Measurements from ENCODE around the gene CRYL1.

Gene CRYL1

DNA sequence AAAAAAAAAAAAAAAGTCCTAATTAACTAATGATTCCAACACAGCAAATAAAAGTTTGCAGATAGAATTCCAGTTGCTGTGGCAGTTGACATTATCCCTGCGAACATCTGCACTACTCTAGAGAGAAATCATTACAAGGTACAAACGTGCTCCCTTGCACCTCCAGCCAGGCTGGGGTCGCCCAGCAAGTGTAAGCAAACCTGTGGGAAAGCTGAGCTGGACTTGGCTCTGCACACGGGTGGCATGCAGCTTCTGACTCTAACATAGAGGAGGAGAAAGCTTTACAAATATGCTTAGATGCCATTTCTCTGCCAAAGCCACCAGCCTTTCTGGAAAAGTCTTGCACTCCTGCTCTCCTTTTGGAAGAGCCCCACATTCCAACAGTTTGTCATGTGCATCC is 103.3 kb downstream of the CRYL1 start:
- DNase-seq (ENCODE audit: low spot score) = no peak

GRCh38 chr13:20420938-20421337 is 104.7 kb downstream of the CRYL1 start:
- no peak for DNase-seq (ENCODE audit: low spot score)

DNA sequence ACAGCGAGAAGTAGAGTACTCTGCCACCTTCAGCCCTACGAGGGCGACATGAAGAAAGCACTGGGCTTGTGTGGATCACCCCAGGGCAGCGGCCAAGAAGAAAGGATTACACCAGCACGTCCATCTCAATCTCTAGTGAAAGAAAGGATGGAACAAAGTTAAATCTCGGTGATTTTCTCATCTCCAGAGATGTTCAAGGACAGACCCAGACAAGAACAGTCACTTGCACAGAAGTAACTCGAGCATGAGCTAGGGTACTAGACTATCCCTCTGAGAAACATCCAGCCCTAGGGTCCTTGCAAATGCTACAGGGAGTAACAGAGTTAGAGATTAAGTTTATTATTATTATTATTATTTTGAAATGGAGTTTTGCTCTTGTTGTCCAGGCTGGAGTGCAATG is 106.7 kb downstream of the CRYL1 start:
- no peak for DNase-seq (ENCODE audit: low spot score)

- DNase-seq (ENCODE audit: low spot score) = no peak
These were observed 109.4 kb downstream of the CRYL1 start for GRCh38 chr13:20416223-20416745.

DNA sequence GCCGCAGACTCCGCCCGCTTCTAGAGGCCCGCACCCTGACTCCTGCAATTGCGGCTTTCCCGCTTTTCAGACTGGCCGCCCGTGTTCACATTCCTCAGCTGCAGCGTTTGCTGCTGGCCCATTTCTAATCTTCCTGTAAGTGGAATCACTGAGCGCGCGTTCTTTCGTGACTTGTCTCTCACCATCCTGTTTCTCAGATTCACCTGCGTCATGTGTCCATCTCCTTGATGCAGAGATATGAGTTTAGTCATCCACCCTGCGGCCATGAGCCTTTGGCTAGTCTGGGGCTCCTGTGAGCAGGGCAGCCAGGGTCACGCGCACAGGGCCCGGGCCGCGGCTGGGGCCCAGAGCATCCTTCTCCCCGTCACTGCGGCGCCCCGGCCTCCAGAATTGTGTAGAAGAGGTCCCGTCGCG is 110.0 kb downstream of the CRYL1 start:
- DNase-seq (ENCODE audit: low spot score) = no peak

DNA sequence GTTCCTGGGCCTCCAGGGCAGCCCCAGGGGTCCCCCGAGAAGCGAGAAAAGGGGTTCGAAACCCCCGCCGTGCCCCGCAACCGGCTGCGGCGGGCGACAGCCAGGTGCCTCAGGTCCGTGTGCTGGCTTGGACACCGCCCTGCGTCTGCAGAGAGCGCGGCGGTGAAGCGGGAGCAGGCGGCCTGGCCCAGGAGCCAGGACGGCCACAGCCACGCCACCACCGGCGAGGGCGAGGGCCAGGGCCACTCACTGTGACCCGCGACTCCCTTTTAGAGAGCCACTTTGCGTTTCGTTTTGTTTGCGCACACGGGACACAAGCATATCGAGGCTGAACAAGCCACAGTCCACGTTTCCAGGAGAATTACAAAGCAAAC is 110.4 kb downstream of the CRYL1 start:
- no peak for DNase-seq (ENCODE audit: low spot score)

DNA sequence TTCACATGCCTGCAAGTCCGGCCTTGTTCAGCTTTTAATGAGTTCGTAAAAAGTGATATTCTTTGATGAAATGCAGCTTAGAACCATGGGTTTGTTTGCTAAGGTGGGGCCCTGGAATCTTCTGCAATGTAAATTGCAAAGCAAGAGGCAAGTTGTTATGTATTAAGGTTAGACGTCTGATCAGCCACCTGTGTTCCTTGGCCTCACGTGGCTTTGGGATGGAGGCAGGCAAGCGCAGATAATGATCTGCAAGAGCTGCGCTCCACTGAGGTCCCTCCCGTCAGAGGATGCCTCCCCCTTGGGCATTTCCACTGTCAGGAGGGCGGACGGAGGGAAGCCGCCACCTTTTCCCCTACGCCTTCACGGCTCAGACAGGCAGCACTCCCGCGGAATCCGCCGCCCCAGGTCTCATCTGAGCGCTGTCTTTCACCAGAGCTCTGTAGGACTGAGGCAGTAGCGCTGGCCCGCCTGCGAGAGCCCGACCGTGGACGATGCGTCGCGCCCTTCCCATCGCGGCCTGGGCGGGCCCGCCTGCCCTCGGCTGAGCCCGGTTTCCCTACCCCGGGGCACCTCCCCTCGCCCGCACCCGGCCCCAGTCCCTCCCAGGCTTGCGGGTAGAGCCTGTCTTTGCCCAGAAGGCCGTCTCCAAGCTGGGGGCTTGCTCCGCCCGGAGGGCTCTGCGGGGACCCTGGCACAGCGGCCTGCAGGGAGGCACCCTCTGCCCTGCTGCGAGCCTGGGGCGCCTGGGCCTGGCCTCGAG is 110.9 kb downstream of the CRYL1 start:
- DNase-seq (ENCODE audit: low spot score) = no peak

GRCh38 chr13:20412691-20413355 is 112.8 kb downstream of the CRYL1 start:
- DNase-seq (ENCODE audit: low spot score) = no peak

DNA sequence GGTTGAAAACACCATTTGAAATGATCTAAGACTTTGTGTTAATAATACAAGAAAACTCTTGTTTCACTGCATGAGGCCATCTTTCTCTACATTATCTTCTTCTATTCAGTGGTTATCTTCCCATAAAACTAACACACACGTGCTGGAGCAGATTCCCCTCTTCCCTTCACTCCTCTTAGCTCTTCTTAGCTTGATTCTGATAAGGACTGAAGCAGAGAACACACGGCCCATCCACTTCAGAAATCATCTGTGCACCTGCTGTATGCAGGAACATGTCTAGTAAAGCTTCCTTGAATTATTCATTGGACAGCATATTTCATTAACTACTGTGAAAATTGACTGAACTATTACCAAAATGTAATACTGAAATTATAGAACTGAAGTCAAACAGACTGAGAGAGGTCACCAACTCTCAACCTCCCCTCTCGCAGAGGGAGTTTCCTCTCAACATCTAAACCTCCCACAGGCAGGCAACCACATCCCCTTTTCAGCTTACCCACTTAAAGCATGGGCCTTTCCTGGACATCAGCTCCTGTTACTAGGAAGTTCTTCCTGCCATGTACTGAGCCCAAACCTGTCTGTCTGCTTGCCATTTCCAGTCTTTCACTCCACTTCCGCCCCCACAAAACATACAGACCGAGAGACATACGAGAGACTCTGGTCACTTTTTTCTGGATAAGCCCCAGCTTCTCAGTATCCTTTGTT is 113.9 kb downstream of the CRYL1 start:
- DNase-seq (ENCODE audit: low spot score) = no peak

DNA sequence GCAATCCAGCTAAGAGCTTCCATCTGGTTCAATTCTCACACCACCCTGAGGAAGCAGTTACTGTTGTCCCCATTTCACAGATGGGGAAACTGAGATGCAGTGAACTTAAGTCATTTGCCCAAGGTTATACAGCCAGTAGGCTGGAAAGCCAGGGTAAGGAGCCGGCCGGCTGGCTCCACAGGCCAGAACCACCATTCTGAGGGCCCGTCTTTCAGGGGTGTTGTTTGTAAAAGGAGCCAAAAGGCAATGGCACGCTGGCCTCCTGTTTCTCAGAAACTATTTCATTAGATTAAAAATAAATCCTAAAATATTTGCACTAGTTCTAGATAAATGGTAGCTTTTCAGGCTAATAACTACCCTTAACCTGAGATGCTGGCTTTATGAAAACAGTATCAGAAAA is 114.9 kb downstream of the CRYL1 start:
- DNase-seq (ENCODE audit: low spot score) = no peak

- no peak for DNase-seq (ENCODE audit: low spot score)
These were observed 117.5 kb downstream of the CRYL1 start for GRCh38 chr13:20408181-20408580.

GRCh38 chr13:20407759-20408158 is 117.9 kb downstream of the CRYL1 start:
- DNase-seq (ENCODE audit: low spot score) = no peak

GRCh38 chr13:20405691-20406090 is 120.0 kb downstream of the CRYL1 start:
- no peak for DNase-seq (ENCODE audit: low spot score)

DNA sequence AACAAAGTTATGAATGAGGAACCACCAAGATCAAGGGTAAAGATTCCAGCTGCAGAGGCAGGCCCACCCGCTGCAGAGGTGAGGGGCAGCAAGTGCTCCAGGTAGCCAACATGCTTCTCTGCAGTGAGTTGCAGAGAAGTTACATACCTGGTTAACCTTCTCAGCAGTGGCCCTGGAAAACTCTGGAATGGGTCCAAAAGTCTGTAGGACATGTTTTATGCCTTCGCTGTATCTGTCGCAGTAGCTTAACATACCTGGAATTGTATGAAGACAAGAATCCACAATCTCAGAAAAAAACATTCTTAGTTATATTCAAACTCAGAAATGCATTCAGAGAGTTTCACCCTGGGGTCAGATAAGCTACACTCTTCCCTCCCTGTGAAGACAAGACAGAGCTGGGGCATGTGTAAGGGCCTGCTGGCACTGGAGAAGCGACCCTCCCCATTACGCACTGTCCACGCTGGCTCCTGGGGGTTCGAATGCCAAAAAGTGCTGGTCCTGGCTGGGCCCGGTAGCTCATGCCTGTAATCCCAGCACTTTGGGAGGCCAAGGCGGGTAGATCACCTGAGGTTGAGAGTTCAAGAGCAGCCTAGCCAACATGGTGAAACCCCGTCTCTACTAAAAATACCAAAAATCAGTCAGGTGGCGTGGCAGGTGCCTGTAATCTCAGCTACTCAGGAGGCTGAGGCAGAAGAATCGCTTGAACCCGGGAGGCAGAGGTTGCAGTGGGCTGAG is 121.0 kb downstream of the CRYL1 start:
- DNase-seq (ENCODE audit: low spot score) = no peak

DNA sequence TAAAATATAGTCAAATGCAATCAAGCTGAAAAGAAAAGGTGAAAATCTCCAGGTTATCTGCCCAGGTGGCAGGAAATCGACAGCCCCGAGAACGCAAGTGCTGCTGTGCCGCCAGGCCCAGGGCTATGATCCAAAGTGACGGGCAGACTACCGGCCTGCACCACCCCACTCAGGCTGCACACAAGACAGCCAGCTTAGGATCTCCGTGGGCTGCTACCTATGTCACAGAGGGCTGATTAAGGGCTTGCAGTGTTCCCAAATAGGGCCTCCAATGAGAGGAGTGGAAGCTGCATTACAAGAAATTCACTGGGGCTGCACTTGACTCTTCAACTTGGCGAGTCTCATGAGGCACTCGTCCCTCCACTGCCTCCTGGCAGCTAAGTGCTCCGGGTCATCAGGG is 121.8 kb downstream of the CRYL1 start:
- no peak for DNase-seq (ENCODE audit: low spot score)

DNA sequence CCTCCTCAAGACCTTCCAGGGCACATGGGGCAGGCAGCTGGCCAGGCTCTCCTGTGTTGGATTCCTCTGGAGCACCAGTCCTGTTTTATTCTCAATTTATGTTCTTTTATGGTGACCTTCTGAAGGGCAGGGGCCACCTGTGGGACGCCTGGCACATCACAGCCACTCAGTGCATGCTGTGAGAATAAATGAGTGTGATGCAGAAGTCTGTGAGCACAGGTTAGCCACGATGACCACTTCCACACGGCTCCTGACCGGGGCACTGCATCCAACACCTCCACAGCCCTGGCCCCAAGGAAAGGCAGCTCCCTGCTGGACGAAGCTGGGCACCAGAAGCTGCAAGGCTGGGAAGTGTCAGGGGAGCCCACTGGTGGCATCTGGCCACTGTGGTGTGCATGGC is 122.8 kb downstream of the CRYL1 start:
- DNase-seq (ENCODE audit: low spot score) = no peak

DNA sequence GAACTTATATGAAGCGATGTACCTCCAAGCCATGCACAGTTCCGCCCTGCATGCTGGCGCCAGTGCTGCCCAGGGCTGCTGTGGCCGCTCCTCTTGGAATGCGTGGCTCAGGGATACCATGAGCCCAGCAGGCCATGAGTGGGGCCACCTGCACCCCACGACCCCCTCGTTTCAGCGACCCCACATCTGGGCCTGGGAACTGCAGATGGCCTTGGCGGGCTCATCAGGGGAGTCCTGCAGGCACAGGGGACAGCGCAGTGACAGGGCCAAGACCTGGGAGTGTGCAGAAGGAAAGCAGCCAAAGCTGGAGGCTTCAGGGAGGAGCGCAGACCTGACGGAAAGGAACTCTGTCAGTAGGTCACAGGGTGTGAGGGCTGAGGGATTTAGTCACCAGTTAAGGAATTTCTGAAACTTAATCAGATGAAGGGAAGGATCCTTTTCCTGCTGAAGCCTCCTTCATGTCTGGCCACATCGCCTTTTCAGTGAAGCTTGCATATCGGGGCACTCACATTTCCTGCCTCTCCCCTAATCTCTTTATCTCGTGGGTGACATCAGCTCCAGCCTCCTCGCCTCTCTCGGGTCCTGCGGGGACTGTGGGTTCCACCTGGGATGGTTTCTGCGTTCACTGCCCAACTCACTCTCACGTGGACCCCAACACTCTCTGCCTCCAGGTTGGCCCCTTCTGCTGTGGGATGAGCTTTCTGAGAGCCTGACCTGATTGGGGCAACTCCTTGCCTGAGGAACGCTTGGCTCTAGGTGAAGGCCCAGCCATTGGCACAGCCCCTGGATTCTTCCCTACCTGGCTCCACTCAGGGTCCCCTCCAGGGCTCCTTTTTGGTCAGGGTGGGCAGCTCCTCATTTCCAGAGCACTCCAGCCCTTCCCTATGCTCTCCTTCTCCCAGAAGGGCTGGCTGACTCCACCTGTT is 123.5 kb downstream of the CRYL1 start:
- DNase-seq (ENCODE audit: low spot score) = no peak

- DNase-seq (ENCODE audit: low spot score) = no peak
These were observed 124.1 kb downstream of the CRYL1 start for GRCh38 chr13:20401531-20401930.

- no peak for DNase-seq (ENCODE audit: low spot score)
These were observed 124.9 kb downstream of the CRYL1 start for GRCh38 chr13:20400774-20401173.

DNA sequence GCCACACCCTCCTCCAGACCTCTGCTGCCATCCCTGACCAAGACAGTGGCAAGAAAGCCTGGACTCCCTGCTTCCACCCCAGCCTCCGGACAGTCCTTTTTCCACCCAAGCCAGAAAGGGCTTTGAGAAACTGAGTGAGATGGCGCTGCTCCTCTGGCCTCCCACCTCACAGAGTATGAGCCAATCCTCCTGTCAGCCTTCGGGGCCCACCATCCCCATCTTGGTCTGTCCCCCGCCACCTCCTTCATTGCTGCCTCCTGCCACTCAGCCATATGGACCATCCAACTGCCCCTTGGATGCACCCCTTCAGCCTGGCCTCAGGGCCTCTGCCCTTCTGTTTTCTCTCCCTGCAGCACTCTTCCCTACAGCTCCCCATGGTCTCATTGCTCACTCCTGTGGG is 125.7 kb downstream of the CRYL1 start:
- DNase-seq (ENCODE audit: low spot score) = no peak

DNA sequence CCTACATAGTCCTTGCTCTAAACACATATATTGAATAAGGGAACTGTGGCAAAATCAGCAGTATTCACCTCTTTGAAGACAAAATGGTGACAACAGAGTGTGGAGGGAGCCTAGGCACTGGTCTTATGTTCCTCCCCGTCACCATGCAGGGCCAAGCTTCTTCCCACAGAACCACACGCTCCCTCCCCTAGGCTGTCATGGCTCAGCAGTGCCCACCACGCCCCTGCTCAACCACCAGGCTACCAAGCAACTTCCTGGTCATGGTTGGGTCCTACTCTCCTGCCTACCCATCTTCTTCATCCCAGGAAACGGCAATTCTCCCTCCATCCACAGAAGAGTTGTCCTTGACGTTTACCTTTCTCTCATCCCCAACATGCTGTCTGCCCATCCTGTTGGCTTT is 126.1 kb downstream of the CRYL1 start:
- DNase-seq (ENCODE audit: low spot score) = no peak

Data from AG08396 (cell line).